MCF 10A (cell line): Measurements from ENCODE around the gene PTCH1. TPM values are rescaled to one million over a fixed set of nuclear protein-coding genes. Genes with fewer than 3 reads are reported as not detected.

Source experiments
- BruUV-seq: library from RNA; stranded (reverse); fragments of 400-500 nt; replicated peaks from 2 replicates; lab custom pipeline; 2021; lab: Mats Ljungman, UMichigan
- CTCF ChIA-PET: fragments of 300-600 bp; sonication (Branson Sonifier 250); formaldehyde crosslinking; extraction: SDS; loops from one replicate; lab custom pipeline; 2021; ENCODE audit warnings: antibody characterized with exemption, inconsistent platforms; lab: Yijun Ruan, JAX
- POLR2A ChIA-PET: fragments of 300-600, 350-650 bp; sonication (Branson Sonifier 250); formaldehyde crosslinking; extraction: SDS; loops from one replicate; lab custom pipeline; 2020; ENCODE audit warnings: antibody characterized with exemption, inconsistent platforms; lab: Yijun Ruan, JAX
- DNase-seq: peaks from one replicate; pipeline ENCODE4 v3.0.0-alpha.2; 2018; ENCODE audit not compliant: unreplicated experiment
- H3K27ac Mint-ChIP-seq: one replicate; pipeline ENCODE4 v1.8.0; 2022; ENCODE audit warnings: mild to moderate bottlenecking, low read depth, mixed read lengths; ENCODE audit not compliant: unreplicated experiment
- H3K27me3 Mint-ChIP-seq: one replicate; pipeline ENCODE4 v1.8.0; 2022; ENCODE audit warnings: mixed read lengths; ENCODE audit not compliant: insufficient read depth, unreplicated experiment
- H3K36me3 Mint-ChIP-seq: one replicate; pipeline ENCODE4 v1.8.0; 2022; ENCODE audit warnings: mild to moderate bottlenecking, moderate library complexity, mixed read lengths; ENCODE audit not compliant: insufficient read depth, unreplicated experiment
- H3K4me1 Mint-ChIP-seq: one replicate; pipeline ENCODE4 v1.8.0; 2022; ENCODE audit warnings: mixed read lengths; ENCODE audit not compliant: insufficient read depth, unreplicated experiment
- H3K4me3 Mint-ChIP-seq: one replicate; pipeline ENCODE4 v1.8.0; 2022; ENCODE audit warnings: mild to moderate bottlenecking, moderate library complexity, mixed read lengths; ENCODE audit not compliant: unreplicated experiment
- H3K9me3 Mint-ChIP-seq: one replicate; pipeline ENCODE4 v1.8.0; 2022; ENCODE audit warnings: mixed read lengths; ENCODE audit not compliant: unreplicated experiment
- intact Hi-C: fragments of 100-400 bp; cut with micrococcal nuclease; formaldehyde crosslinking; loops from 2 replicates; pipeline ENCODE4 v1.14.1; 2022
- total RNA-seq: library from RNA; stranded (reverse); gene quantifications from 2 replicates; pipeline ENCODE4 v1.2.3, GENCODE V29; 2022
- TF ChIP-seq, protein P1 (sequence below): fragments of 200-600 bp; IDR thresholded peaks from one replicate; pipeline ENCODE4 v1.8.0; 2022; ENCODE audit warnings: antibody characterized with exemption, mild to moderate bottlenecking; ENCODE audit not compliant: unreplicated experiment

Gene PTCH1
- total RNA-seq, 1 experiment from 2014 or later: 3.6 TPM

DNA sequence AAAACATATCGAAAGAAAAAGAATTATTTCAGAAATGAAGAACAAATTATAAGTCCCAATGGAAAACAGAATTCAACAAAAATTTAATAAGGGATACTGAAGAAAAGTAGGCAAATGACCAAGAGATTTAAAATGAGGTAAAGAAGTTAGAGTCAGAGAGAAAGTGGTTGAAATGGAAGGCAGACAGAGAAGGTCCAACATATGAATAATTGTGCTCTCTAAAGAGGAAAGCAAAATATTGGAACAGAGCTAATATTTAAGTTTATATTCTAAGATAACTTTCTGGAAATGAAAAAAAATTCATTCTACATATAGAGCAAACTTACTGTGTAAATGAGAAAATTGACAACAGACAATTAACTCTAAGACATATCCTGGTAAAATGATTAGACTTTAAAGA, 94.1 kb downstream of the PTCH1 start:
- H3K27ac Mint-ChIP-seq: no peak overlapping the region
- DNase-seq: no peak
- POLR2A ChIA-PET: no interaction called here
- TF ChIP-seq, protein P1, sequence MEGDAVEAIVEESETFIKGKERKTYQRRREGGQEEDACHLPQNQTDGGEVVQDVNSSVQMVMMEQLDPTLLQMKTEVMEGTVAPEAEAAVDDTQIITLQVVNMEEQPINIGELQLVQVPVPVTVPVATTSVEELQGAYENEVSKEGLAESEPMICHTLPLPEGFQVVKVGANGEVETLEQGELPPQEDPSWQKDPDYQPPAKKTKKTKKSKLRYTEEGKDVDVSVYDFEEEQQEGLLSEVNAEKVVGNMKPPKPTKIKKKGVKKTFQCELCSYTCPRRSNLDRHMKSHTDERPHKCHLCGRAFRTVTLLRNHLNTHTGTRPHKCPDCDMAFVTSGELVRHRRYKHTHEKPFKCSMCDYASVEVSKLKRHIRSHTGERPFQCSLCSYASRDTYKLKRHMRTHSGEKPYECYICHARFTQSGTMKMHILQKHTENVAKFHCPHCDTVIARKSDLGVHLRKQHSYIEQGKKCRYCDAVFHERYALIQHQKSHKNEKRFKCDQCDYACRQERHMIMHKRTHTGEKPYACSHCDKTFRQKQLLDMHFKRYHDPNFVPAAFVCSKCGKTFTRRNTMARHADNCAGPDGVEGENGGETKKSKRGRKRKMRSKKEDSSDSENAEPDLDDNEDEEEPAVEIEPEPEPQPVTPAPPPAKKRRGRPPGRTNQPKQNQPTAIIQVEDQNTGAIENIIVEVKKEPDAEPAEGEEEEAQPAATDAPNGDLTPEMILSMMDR: no peak
- no peaks in the 10 kb centered on the region for H3K27me3 Mint-ChIP-seq
- no TSS peak for BruUV-seq
- intact Hi-C loops: no loop called here
- H3K36me3 Mint-ChIP-seq: peaks cover 16% of the 10 kb centered on the region
- CTCF ChIA-PET: no interaction called here
- peaks cover 8% of the 10 kb centered on the region for H3K9me3 Mint-ChIP-seq
- no peak overlapping the region for H3K4me3 Mint-ChIP-seq
- no peaks in the 10 kb centered on the region for H3K4me1 Mint-ChIP-seq

DNA sequence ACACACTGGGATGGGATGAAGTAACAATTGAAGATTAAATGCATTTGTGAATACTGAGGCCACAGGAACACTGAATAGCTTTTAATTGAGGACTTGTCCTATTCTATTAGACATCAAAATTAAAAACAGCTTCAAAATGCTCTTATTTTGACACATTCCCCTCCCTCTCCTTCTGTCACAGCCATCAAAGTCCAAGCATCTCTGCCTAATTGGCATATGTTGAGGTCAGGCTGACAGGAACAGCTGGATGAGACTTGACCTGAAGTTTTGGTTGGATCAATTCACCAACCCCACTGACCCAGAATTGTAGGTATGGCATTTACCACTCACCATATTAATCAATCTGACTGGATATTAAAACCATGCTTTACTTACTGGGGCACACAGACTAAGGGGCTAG, 96.3 kb downstream of the PTCH1 start:
- POLR2A ChIA-PET: interaction anchor here (0.7 to 0.9 kb wide), 2 partner anchors 9 to 88 kb away, joined by 3 read pairs; no protein-coding TSS in a partner anchor
- Mint-ChIP-seq H3K27me3 (no peaks in the 10 kb centered on the region), H3K4me1 (no peaks in the 10 kb centered on the region), H3K4me3 (no peak overlapping the region), H3K36me3 (peaks cover 16% of the 10 kb centered on the region), H3K27ac (no peak overlapping the region), H3K9me3 (peaks cover 8% of the 10 kb centered on the region)
- no peak for DNase-seq
- CTCF ChIA-PET: interaction anchor here (0.6 kb wide), 1 partner anchor 897 kb away, joined by 5 read pairs; no protein-coding TSS in a partner anchor
- intact Hi-C loops: no loop called here
- no TSS peak for BruUV-seq
- TF ChIP-seq, protein P1: no peak

DNA sequence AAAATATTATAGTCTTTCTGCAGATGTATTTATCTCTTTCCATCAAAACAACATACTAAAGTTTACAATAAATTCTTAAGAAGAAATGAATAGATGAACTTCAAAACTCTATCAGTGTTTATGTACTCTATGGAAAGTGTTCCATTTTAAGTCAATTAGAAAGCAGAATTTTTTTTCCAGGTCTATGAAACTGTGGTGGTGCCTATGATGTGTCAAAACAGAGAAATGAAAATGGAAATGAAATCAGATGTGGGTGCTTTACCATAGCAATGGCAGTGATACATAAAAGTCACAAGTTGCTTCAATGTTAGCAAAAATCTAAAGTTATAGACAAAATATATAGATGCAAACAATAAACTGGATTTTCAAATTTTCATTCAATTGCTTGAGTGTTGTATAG, 97.3 kb downstream of the PTCH1 start:
- no peak overlapping the region for H3K4me3 Mint-ChIP-seq
- H3K27me3 Mint-ChIP-seq: no peaks in the 10 kb centered on the region
- no peak overlapping the region for H3K27ac Mint-ChIP-seq
- no TSS peak for BruUV-seq
- TF ChIP-seq, protein P1: no peak
- peaks cover 16% of the 10 kb centered on the region for H3K36me3 Mint-ChIP-seq
- H3K9me3 Mint-ChIP-seq: peaks cover 8% of the 10 kb centered on the region
- ChIA-PET CTCF (no interaction called here), POLR2A (interaction anchor here (0.6 kb wide), 1 partner anchor 51 kb away, joined by 3 read pairs; no protein-coding TSS in a partner anchor)
- no peak for DNase-seq
- H3K4me1 Mint-ChIP-seq: no peaks in the 10 kb centered on the region
- intact Hi-C loops: no loop called here

- Mint-ChIP-seq H3K9me3 (no peaks in the 10 kb centered on the region), H3K27me3 (no peaks in the 10 kb centered on the region), H3K27ac (no peak overlapping the region), H3K4me3 (no peak overlapping the region), H3K36me3 (no peaks in the 10 kb centered on the region), H3K4me1 (peaks cover 8% of the 10 kb centered on the region)
- no TSS peak for BruUV-seq
- CTCF ChIA-PET: no interaction called here
- POLR2A ChIA-PET: interaction anchor here (0.7 kb wide), 1 partner anchor 61 kb away, joined by 3 read pairs; no protein-coding TSS in a partner anchor
- TF ChIP-seq, protein P1: no peak
- DNase-seq: no peak
- intact Hi-C loops: no loop called here
These were observed 101.6 kb downstream of the PTCH1 start for GRCh38 chr9:95415158-95415557.
